OCI-LY1 (cell line): ENCODE results near the gene NEUROD2.

ENCODE experiments used
- H2AFZ ChIP-seq: fragments of 200-600 bp; sonication (generic), shearing (Covaris generic); 2 replicates; pipeline ENCODE4 v1.6.0; 2014; ENCODE audit warnings: antibody characterized with exemption, mild to moderate bottlenecking, low read length
- H3F3A ChIP-seq: fragments of 200-600 bp; sonication (generic), shearing (Covaris generic); 2 replicates; pipeline ENCODE4 v1.6.0; 2014; ENCODE audit warnings: mild to moderate bottlenecking, antibody characterized with exemption, low read length, moderate library complexity; ENCODE audit not compliant: insufficient read depth
- H3K27ac ChIP-seq: fragments of 200-600 bp; sonication (generic); 2 replicates; pipeline ENCODE4 v1.5.1; 2014; ENCODE audit warnings: low read length, mixed run types, mild to moderate bottlenecking, low read depth; ENCODE audit not compliant: poor library complexity, severe bottlenecking
- H3K27me3 ChIP-seq: fragments of 200-600 bp; sonication (generic); 2 replicates; pipeline ENCODE4 v1.6.0; 2014; ENCODE audit warnings: antibody characterized with exemption, mild to moderate bottlenecking, low read length, moderate library complexity; ENCODE audit not compliant: insufficient read depth
- H3K36me3 ChIP-seq: fragments of 200-600 bp; sonication (generic); 2 replicates; pipeline ENCODE4 v1.6.1; 2014; ENCODE audit warnings: mild to moderate bottlenecking, antibody characterized with exemption, low read length, moderate library complexity, mixed read lengths; ENCODE audit not compliant: insufficient read depth
- H3K4me1 ChIP-seq: fragments of 200-600 bp; sonication (generic); 2 replicates; pipeline ENCODE4 v1.5.1; 2014; ENCODE audit warnings: mild to moderate bottlenecking, low read length, moderate library complexity; ENCODE audit not compliant: insufficient read depth, severe bottlenecking
- H3K4me2 ChIP-seq: fragments of 200-600 bp; sonication (generic), shearing (Covaris generic); 2 replicates; pipeline ENCODE4 v1.6.1; 2014; ENCODE audit warnings: low read length
- H3K4me3 ChIP-seq: fragments of 200-600 bp; sonication (generic); 2 replicates; pipeline ENCODE4 v1.5.1; 2014; ENCODE audit warnings: low read length, low read depth, mild to moderate bottlenecking, mixed read lengths; ENCODE audit not compliant: poor library complexity, severe bottlenecking
- H3K79me2 ChIP-seq: fragments of 200-600 bp; shearing (Covaris generic); 2 replicates; pipeline ENCODE4 v1.6.1; 2016; ENCODE audit warnings: mixed run types, low read length, mixed read lengths; ENCODE audit not compliant: insufficient read depth
- H3K9ac ChIP-seq: fragments of 200-600 bp; sonication (generic), shearing (Covaris generic); 2 replicates; pipeline ENCODE4 v1.6.1; 2014; ENCODE audit warnings: mild to moderate bottlenecking, low read length, mixed read lengths
- H3K9me2 ChIP-seq: fragments of 200-600 bp; sonication (generic), shearing (Covaris generic); 2 replicates; pipeline ENCODE4 v1.6.1; 2014; ENCODE audit warnings: low read depth, mild to moderate bottlenecking, low read length, mixed read lengths
- H3K9me3 ChIP-seq: fragments of 200-600 bp; shearing (Covaris generic); 2 replicates; pipeline ENCODE4 v1.6.1; 2014; ENCODE audit warnings: low read length, mixed read lengths
- H4K20me1 ChIP-seq: fragments of 200-600 bp; sonication (generic), shearing (Covaris generic); 2 replicates; pipeline ENCODE4 v1.6.0; 2016; ENCODE audit warnings: mild to moderate bottlenecking, low read length; ENCODE audit not compliant: insufficient read depth
- EZH2 ChIP-seq: fragments of 200-600 bp; sonication (generic), shearing (Covaris generic); IDR thresholded peaks from 2 replicates; pipeline ENCODE4 v1.8.0; 2017; ENCODE audit warnings: borderline replicate concordance, mixed run types, mild to moderate bottlenecking, antibody characterized with exemption, low read length, moderate library complexity, mixed read lengths
- TF ChIP-seq, protein P1 (sequence below): fragments of 200-600 bp; sonication (generic), shearing (Covaris generic); IDR thresholded peaks from 2 replicates; pipeline ENCODE4 v1.5.1; 2017; ENCODE audit warnings: mild to moderate bottlenecking, antibody characterized with exemption, low read length, moderate library complexity, mixed read lengths

The NEUROD2 gene

DNA sequence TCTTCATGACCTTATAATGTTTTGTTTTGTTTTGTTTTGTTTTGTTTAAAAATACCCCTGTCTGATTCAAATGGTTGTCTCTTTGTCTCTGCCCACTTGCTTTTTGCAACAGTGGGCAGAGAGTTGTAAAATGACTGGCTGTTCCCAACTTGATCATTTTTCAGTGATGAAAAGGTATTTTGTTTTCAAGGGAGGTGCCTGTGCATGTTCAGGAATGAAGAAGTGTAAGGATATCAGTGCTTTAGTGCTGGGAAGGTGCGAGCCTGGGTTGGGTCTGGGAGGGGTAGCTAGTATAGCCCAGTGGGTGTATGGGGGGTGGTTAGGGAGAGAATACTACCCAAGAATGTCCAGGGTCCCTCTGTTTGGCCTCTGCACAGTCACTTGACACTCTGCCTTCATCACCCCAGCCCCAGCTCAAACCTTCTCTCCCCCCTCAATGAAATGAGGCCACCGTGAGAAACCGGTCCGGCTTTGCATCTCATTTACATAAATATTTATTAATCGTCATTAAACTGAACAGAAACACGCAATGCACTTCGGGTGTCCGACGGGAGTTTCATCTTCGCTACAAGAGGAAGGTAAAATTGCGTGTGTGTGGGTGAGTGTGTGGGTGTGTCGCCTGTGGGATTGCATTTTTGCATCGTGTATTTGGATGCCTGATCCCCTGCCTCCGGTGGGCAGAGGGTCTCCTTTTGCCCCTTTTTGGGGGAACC is 4.3 kb downstream of the NEUROD2 start:
- H3K79me2 ChIP-seq: no peaks in the 10 kb centered on the region
- H4K20me1 ChIP-seq: no peaks in the 10 kb centered on the region
- no peaks in the 10 kb centered on the region for H3K36me3 ChIP-seq
- H3K9ac ChIP-seq: no peak overlapping the region
- no peaks in the 10 kb centered on the region for H3K9me3 ChIP-seq
- H3K4me3 ChIP-seq: no peak overlapping the region
- H3K27ac ChIP-seq: no peak overlapping the region
- H3K4me1 ChIP-seq: peaks cover 5% of the 10 kb centered on the region
- peaks cover 36% of the 10 kb centered on the region; the same call in 1 of the 2 replicates for H3K27me3 ChIP-seq
- H2AFZ ChIP-seq: no peak overlapping the region
- no peaks in the 10 kb centered on the region for H3K9me2 ChIP-seq
- H3K4me2 ChIP-seq: no peak overlapping the region; the same call in 1 of the 2 replicates
- H3F3A ChIP-seq: no peaks in the 10 kb centered on the region
- TF ChIP-seq, protein P1, sequence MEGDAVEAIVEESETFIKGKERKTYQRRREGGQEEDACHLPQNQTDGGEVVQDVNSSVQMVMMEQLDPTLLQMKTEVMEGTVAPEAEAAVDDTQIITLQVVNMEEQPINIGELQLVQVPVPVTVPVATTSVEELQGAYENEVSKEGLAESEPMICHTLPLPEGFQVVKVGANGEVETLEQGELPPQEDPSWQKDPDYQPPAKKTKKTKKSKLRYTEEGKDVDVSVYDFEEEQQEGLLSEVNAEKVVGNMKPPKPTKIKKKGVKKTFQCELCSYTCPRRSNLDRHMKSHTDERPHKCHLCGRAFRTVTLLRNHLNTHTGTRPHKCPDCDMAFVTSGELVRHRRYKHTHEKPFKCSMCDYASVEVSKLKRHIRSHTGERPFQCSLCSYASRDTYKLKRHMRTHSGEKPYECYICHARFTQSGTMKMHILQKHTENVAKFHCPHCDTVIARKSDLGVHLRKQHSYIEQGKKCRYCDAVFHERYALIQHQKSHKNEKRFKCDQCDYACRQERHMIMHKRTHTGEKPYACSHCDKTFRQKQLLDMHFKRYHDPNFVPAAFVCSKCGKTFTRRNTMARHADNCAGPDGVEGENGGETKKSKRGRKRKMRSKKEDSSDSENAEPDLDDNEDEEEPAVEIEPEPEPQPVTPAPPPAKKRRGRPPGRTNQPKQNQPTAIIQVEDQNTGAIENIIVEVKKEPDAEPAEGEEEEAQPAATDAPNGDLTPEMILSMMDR: no peak
- no peak for TF ChIP-seq EZH2

DNA sequence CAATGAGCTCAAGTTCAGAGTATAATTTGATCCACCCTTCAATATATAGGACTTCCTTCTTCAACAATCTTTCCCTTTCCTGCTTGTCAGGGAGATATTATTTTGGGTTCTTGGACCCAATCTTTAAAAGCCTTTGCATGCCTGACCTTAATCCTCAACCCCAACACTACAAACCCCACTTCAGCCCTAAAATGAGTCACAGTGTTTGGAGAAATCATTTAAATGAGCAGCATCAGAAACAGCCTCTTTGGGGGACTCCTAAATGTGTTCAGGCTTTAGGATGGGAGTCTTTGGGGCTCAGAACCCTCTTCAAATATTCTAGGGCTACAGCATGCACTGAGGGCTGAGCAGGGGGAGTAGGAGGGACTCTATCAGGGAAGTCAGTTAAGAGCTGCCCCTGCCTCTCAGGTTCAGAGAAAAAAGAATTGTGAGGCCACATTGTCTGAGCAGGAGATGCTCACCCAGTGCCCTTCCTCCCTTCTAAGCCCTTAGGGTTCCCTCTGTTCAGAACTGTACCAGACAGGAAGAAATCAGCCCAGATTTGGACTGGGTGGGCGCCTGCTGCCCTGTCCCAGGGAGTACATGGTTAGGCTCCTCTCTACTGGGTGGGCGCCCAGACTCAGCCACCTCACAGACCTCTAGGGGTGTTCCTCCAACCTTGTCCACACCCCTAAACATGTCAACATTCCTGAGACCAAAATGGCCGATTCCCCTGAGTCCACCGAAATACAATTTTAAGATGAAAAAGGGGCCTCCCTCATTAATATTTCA is 5.0 kb downstream of the NEUROD2 start:
- no peaks in the 10 kb centered on the region for H3K36me3 ChIP-seq
- TF ChIP-seq EZH2: no peak
- TF ChIP-seq, protein P1: no peak
- no peaks in the 10 kb centered on the region for H3K79me2 ChIP-seq
- no peak overlapping the region for H3K9ac ChIP-seq
- H3K27ac ChIP-seq: no peak overlapping the region
- no peaks in the 10 kb centered on the region for H3F3A ChIP-seq
- peaks cover 36% of the 10 kb centered on the region; the same call in 1 of the 2 replicates for H3K27me3 ChIP-seq
- no peaks in the 10 kb centered on the region for H3K9me3 ChIP-seq
- no peak overlapping the region for H2AFZ ChIP-seq
- no peaks in the 10 kb centered on the region for H4K20me1 ChIP-seq
- no peaks in the 10 kb centered on the region for H3K9me2 ChIP-seq
- no peak overlapping the region for H3K4me2 ChIP-seq
- H3K4me3 ChIP-seq: no peak overlapping the region
- H3K4me1 ChIP-seq: peaks cover 5% of the 10 kb centered on the region

DNA sequence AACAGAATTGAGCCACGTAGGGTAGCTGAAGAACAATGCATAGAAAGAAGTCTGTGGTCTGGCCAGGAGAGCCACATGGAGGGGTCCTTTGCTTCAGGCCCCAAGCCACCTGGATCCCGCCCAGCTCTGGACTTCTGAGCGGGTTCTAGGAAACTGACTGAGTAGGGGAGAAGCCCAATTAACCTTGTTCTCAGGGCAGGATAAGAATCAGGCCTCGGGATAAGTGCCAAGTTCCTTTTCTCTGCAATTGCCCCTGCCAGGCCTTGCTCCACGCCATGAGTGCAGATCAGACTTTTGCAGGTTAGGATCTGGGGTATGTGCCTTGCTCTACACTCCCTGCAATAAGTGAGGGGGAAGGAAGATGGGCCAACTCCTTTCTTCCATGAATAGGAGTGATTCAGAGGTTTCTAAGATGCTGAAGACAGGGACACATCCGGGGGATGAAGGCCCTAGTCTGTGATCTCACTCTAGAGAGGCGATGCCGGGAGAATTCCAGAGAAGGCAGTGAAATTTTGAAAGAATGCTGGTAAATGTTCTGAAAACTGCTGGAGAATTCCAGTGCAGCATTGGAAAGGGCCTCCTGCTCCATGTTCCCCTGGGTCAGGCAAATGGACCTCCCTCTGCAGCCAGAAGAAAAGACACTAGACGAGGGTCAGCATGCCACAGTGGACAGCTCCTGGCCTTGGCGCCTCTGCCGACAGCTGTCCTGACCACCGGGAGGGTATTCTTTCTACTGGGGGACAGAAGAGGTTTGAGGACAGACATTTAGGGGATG is 5.8 kb downstream of the NEUROD2 start:
- Histone ChIP-seq H3K9me3 (no peaks in the 10 kb centered on the region), H3K4me2 (no peak overlapping the region), H3K4me1 (peaks cover 5% of the 10 kb centered on the region), H3K36me3 (no peaks in the 10 kb centered on the region), H3K27me3 (peaks cover 36% of the 10 kb centered on the region; the same call in 1 of the 2 replicates), H3K9me2 (no peaks in the 10 kb centered on the region), H4K20me1 (no peaks in the 10 kb centered on the region), H2AFZ (no peak overlapping the region), H3K79me2 (no peaks in the 10 kb centered on the region), H3K4me3 (no peak overlapping the region), H3K9ac (no peak overlapping the region), H3K27ac (no peak overlapping the region), H3F3A (no peaks in the 10 kb centered on the region)
- TF ChIP-seq EZH2: no peak
- TF ChIP-seq, protein P1: no peak
